ENCODE measurements around the gene ESM1.

Gene ESM1

GRCh38 chr5:54988218-54988617, 2.8 kb upstream of the ESM1 start:
- DNase-seq (ENCODE audit: insufficient read length, low spot score): no peak
- no peak for TF ChIP-seq CTCF (IDR thresholded peaks at IDR 0.05; ENCODE audit: insufficient read depth, missing control alignments)
- FAIRE-seq: no peak

DNA sequence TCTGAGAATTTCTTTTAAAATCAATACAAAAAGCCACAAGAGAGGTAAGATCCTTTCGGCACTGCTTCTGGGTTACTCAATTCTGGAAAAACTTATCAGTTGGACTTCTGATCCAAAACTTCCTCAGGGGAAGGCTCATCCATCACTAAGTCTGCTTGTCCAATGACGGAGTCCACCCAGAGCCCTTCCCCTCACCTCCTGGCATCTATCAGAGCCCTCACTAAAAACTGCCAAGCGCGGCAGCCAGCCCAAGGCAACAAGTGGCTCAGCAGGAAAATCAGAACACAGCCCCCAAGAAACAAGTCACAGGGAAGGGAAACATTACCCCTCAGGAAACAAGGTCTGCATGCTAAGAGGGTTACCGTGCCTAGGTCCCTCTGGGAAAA, 869 bp upstream of the ESM1 start:
- DNase-seq (ENCODE audit: insufficient read length, low spot score) (no peak), FAIRE-seq (no peak)
- TF ChIP-seq CTCF (IDR thresholded peaks at IDR 0.05; ENCODE audit: insufficient read depth, missing control alignments): no peak

DNA sequence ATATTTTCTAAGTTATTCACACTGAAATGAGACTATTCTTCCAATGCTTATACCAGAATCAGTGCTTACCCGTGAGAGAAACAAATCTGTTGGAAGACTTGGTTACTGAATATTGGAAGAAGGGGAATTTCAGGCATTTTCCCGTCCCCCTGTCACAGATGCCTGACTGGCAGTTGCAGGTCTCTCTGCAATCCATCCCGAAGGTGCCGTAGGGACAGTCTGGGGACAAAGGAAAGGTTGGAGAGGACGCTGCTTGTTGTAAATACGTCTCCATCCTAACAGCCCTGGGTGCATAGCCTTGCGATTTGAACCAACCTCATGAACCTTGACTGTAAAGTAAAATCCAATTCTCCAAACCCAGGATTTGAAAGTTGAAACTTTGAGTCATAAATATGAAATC, 3.5 kb downstream of the ESM1 start:
- DNase-seq (ENCODE audit: insufficient read length, low spot score): no peak
- TF ChIP-seq CTCF (IDR thresholded peaks at IDR 0.05; ENCODE audit: insufficient read depth, missing control alignments): no peak
- FAIRE-seq: no peak

- FAIRE-seq (no peak), DNase-seq (ENCODE audit: insufficient read length, low spot score) (no peak)
- TF ChIP-seq CTCF (IDR thresholded peaks at IDR 0.05; ENCODE audit: insufficient read depth, missing control alignments): no peak
Observed at GRCh38 chr5:54975701-54976100, 9.7 kb downstream of the ESM1 start.

GRCh38 chr5:54969856-54970828, 15.3 kb downstream of the ESM1 start:
- FAIRE-seq (no peak), DNase-seq (ENCODE audit: insufficient read length, low spot score) (no peak)
- TF ChIP-seq CTCF (IDR thresholded peaks at IDR 0.05; ENCODE audit: insufficient read depth, missing control alignments): no peak

DNA sequence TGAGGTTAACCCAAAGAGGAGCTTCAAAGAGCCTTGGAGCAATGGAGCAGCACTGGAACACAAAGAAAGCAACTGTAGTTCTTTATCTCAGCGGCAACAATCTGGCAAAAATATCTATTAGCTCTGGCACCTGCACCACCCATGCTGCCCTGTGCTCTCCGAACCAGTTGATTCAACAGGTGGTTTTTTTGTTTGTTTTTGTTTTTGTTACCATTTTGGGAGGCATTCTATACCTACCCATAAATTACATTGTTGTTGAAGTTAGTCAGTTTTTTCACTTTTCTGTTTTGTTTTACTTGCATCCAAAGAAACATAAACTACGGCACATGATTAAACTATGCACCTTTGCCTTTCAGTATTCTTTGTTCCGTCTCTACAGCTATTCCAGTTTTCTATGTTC, 16.2 kb downstream of the ESM1 start:
- no peak for DNase-seq (ENCODE audit: insufficient read length, low spot score)
- no peak for FAIRE-seq
- no peak for TF ChIP-seq CTCF (IDR thresholded peaks at IDR 0.05; ENCODE audit: insufficient read depth, missing control alignments)

GRCh38 chr5:54965806-54966205, 19.6 kb downstream of the ESM1 start:
- TF ChIP-seq CTCF (IDR thresholded peaks at IDR 0.05; ENCODE audit: insufficient read depth, missing control alignments): no peak
- FAIRE-seq: no peak
- DNase-seq (ENCODE audit: insufficient read length, low spot score): no peak
